ENCODE measurements around the gene SLC26A11.

SLC26A11 gene

DNA sequence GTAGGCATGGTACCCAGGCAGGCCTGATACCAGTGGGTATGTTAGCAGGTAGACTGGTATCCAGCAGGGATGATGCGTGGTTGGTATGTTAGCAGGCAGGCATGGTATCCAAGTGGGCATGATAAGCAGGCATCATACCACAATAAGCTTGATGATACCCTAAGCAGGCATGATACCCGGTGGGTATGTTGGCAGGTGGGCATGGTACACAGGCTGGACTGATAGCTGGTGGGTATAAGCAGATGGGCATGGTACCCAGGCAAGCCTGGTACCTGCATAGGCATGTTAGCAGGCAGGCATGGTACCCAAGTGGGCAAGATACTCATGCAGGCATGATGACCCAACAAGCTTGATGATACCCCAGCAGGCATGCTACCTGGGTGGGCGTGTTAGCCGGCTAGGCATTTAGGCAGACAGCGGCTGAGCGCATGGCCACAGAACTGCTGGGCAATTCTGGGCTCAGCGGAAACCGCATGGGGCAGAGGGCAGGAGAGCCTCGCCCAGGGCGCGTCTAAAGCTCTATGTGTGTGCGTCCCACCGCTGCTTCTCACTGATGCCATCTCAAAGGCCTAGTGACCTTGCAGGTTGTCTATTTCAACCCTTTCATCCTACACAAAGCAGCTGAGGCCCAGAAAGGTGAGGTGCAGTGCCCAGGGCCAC is 2.4 kb upstream of the SLC26A11 start:
- no peak for DNase-seq (ENCODE audit: low read depth)

GRCh38 chr17:80218391-80218790 is 1.8 kb upstream of the SLC26A11 start:
- DNase-seq (ENCODE audit: low read depth), result no peak

DNA sequence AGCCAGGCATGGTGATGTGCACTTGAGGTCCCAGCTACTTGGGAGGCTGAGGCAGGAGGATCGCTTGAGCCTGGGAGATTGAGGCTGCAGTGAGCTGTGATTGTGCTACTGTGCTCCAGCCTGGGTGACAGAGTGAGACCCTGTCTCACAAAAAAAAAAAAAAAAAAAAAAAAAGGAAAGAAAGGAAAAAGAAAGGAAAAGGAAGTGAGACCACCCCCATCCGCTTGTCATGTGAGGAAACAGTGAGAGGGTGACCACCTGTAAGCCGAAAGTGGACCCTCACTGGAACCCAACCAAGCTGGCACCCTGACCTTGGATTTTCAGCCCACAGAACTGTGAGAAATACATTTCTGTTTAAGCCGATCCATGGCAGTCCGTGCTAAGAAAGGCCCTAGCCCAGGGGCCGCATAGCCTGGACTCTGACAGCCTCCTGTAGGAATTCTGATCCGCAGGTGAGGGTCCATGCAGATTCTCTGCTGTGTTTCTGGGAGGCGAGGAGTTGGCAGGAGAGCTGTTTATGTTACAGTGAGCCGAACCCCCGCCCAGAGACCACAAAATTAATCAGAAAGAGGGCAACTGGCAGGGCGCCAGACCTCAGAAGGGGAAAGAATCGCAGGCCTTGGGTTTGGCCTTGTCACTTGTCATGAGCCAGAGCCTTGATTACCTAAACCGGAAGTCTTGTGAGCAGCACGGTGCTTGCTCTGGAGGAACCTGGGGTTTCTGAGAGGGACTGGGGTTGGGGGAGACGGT is 1.0 kb upstream of the SLC26A11 start:
- peak; percentile 93 for DNase-seq (ENCODE audit: low read depth)

- no peak for DNase-seq (ENCODE audit: low read depth)
These were observed 519 bp upstream of the SLC26A11 start for GRCh38 chr17:80219763-80220053.

GRCh38 chr17:80220736-80221215 is 549 bp downstream of the SLC26A11 start:
- DNase-seq (ENCODE audit: low read depth), result peak; percentile 36

GRCh38 chr17:80221351-80222105 is 1.3 kb downstream of the SLC26A11 start:
- DNase-seq (ENCODE audit: low read depth), result no peak

- DNase-seq (ENCODE audit: low read depth), result no peak
These were observed 2.3 kb downstream of the SLC26A11 start for GRCh38 chr17:80222376-80223141.

DNA sequence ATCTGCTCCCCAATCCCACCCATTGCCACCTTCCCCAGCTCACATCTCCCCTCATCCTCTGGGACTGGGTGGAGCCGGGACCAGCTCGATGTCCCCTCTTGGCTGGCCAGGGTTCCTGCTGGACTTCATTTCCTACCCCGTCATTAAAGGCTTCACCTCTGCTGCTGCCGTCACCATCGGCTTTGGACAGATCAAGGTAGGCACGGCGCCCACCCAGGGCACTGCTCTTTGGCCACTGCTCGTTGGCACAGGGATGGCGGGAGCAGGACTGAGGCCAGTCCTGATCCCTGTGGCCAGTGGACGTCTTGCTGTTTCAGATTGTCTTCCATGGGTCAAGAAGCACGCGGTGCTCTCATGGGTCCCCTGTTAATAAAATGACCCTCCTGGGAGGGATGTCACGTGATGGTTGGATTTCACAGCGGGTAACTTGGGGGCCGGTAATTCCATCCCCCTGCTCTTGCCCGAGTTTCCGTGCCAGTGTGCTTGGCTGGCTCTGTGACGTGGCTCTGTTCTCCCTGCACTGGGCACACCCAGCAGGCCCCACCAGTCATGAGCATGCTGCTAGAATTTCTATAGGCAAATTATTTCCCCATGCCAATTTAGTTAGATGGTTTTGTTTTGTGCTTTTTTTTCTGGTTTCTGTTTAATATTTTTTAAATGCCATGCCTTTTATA is 3.1 kb downstream of the SLC26A11 start:
- DNase-seq (ENCODE audit: low read depth), result no peak

DNA sequence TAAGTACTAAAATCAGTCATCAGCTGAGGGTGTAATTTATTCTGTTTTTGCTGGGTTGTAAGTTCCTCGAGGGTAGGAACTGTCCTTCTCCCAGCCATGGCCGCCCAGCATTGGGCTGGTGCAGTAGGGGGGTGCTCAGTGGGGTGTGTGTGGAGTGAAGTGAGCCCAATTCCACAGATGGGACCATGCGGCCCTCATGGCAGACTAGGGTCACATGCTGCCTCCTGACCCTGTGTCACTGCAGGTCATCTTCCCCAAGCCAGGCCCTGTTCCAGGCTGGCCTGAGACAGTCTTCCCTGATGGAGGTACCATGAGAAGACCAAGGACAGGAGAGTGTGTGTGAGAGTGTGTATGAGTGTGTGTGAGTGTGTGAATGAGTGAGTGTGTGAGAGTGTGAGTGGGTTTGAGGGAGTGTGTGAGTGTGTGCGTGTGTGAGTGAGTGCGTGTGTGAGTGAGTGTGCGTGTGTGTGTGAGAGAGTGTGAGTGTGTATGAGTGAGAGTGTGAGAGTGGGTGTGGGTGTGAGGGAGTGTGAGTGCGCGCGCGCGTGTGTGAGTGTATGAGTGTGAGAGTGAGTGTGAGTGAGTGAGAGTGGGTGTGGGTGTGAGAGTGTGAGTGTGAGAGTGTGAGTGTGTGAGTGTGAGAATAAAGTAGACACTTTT is 3.7 kb downstream of the SLC26A11 start:
- no peak for DNase-seq (ENCODE audit: low read depth)

DNA sequence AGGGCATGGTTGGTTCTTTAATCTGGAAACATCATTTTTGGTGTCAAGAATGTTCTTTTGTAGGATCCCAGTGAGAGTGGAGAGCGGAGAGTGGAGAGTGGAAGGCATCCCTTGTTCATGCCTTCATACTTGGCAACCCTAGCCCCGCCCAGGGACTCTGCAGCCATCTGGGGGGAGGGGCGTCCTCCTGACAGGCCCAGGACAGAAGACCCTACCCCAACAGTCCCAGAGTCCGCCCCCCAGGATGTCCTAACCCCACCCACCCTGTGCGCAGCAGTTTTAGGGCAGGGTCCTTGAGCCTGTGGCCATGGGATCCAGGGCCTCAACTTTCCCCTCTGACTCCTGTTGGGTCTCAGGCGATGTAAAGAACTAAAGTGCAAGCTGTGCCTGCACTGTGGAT is 4.5 kb downstream of the SLC26A11 start:
- no peak for DNase-seq (ENCODE audit: low read depth)

GRCh38 chr17:80225230-80225629 is 5.0 kb downstream of the SLC26A11 start:
- no peak for DNase-seq (ENCODE audit: low read depth)

GRCh38 chr17:80227156-80227555 is 6.9 kb downstream of the SLC26A11 start:
- DNase-seq (ENCODE audit: low read depth), result no peak

GRCh38 chr17:80227666-80228065 is 7.4 kb downstream of the SLC26A11 start:
- no peak for DNase-seq (ENCODE audit: low read depth)

GRCh38 chr17:80228477-80228876 is 8.2 kb downstream of the SLC26A11 start:
- no peak for DNase-seq (ENCODE audit: low read depth)

- no peak for DNase-seq (ENCODE audit: low read depth)
These were observed 8.8 kb downstream of the SLC26A11 start for GRCh38 chr17:80229011-80229410.

DNA sequence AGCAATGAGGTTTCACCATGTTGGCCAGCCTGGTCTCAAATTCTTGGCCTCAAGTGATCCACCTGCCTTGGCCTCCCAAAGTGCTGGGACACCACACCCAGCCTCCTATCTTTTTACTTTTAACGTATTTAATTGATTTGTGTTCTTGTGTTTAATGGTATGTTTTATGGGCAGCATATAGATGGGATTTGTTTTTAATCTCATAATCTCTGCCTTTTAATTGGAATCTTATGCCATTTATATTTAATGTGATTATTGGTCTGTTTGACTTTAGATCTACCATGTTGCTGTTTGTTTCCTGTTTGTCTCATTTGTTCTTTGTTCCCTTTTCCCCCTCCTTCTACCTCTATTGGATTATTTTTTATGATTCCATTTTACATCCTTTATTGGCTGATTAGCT is 12.2 kb downstream of the SLC26A11 start:
- DNase-seq (ENCODE audit: low read depth), result no peak

- no peak for DNase-seq (ENCODE audit: low read depth)
These were observed 13.0 kb downstream of the SLC26A11 start for GRCh38 chr17:80233202-80233601.

GRCh38 chr17:80236911-80237310 is 16.7 kb downstream of the SLC26A11 start:
- no peak for DNase-seq (ENCODE audit: low read depth)

DNA sequence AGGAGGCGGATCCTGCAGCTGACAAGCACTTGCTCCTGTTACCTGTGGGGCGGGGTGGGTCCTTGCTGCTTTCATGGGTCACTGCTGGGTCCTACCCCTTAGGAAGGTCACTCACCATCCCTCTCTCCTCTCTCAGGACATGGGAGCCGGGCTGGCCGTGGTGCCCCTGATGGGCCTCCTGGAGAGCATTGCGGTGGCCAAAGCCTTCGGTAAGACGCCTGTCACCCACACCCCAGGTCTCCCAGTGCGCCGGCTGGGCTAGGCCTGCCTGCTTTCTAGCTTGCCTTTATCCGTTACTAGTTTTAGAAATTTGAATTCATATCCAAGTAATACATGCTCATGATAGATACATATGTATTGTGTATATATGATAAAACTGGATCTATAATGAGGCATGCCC is 17.2 kb downstream of the SLC26A11 start:
- DNase-seq (ENCODE audit: low read depth), result no peak

DNA sequence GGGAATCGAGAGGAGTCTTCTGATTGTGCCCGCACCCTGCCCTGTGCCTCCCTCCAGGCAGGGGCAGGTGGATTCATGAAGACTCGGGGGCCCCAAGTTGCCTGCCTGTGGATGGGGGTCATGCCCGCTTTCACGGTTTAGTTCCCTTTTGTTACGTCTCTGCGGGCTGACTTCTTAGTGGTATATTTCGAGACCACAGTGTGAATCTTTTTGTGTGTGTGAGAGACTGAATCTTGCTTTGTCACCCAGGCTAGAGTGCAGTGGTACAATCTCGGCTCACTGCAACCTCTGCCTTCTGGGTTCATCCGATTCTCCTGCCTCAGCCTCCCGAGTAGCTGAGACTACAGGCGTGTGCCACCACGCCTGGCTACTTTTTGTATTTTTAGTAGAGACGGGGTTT is 22.3 kb downstream of the SLC26A11 start:
- no peak for DNase-seq (ENCODE audit: low read depth)

Data from ELR (cell line).